VCaP (cell line): ENCODE data around the gene METTL16.
"Not testable (repeated sequence)": the region's sequence is repeated elsewhere in the genome, so short reads cannot be mapped to it uniquely, and the experiment has no call there.

ENCODE experiments used
- H3K27ac ChIP-seq: fragments of 450-650 bp; 2 replicates; pipeline ENCODE4 v1.5.1; 2017
- CTCF ChIP-seq: fragments of 450-650 bp; conservative IDR thresholded peaks from 2 replicates; pipeline ENCODE4 v1.5.1; 2017; ENCODE audit warnings: mild to moderate bottlenecking, moderate library complexity

Gene METTL16

GRCh38 chr17:2455956-2456355, 55.7 kb downstream of the METTL16 start:
- no peak for TF ChIP-seq CTCF
- no peak overlapping the region for H3K27ac ChIP-seq

GRCh38 chr17:2453866-2454265, 57.8 kb downstream of the METTL16 start:
- TF ChIP-seq CTCF = no peak
- no peak overlapping the region for H3K27ac ChIP-seq

- H3K27ac ChIP-seq = no peak overlapping the region
- no peak for TF ChIP-seq CTCF
These were observed 58.4 kb downstream of the METTL16 start for GRCh38 chr17:2453325-2453724.

- H3K27ac ChIP-seq = no peak overlapping the region
- TF ChIP-seq CTCF = no peak
These were observed 59.4 kb downstream of the METTL16 start for GRCh38 chr17:2452216-2452750.

GRCh38 chr17:2450016-2450650, 61.6 kb downstream of the METTL16 start:
- H3K27ac ChIP-seq = peak overlapping the region; percentile 17; the same call in 1 of the 2 replicates

GRCh38 chr17:2449486-2449885, 62.2 kb downstream of the METTL16 start:
- peak overlapping the region; percentile 17; the same call in 1 of the 2 replicates for H3K27ac ChIP-seq
- no peak for TF ChIP-seq CTCF

More at GRCh38 chr17:2450016-2450650, 61.6 kb downstream of the METTL16 start:
- no peak for TF ChIP-seq CTCF

- H3K27ac ChIP-seq = not testable (repeated sequence)
These were observed 64.2 kb downstream of the METTL16 start for GRCh38 chr17:2447479-2447878.

- TF ChIP-seq CTCF = no peak
- no peak overlapping the region for H3K27ac ChIP-seq
These were observed 66.0 kb downstream of the METTL16 start for GRCh38 chr17:2445638-2446037.
